Tibial nerve (tissue), 3 donors: ENCODE results near the gene KIF25.

Experiments used
- CTCF ChIP-seq, 5 experiments: fragments of 200-600 bp in 3 of 5; fragments of 450-650 bp in 2 of 5; sonication (generic) in 3 of 5; IDR thresholded peaks; one replicate each; pipeline ENCODE4 v1.5.1; 2016 to 2019; ENCODE audit warnings: antibody characterized with exemption in 5 of 5, mild to moderate bottlenecking in 3 of 5, moderate library complexity in 2 of 5
- POLR2A ChIP-seq, 2 donors: fragments of 450-650 bp; IDR thresholded peaks; one replicate each; pipeline ENCODE4 v1.6.1; 2017; ENCODE audit warnings: antibody characterized with exemption in 2 of 2, mild to moderate bottlenecking in 2 of 2, moderate library complexity in 2 of 2

GRCh38 chr6:167980911-167981580 is 16.4 kb upstream of the KIF25 start:
- TF ChIP-seq POLR2A (IDR thresholded peaks at IDR 0.05) = no peak
- TF ChIP-seq CTCF (IDR thresholded peaks at IDR 0.05) = no peak
